GM19240 (cell line): ENCODE results near the gene PCDHGA10.
"Not testable (repeated sequence)": the region's sequence is repeated elsewhere in the genome, so short reads cannot be mapped to it uniquely, and the experiment has no call there.

Experiments used
- DNase-seq: peaks from one replicate; pipeline ENCODE4 v3.0.0; 2011; ENCODE audit warnings: low spot score; ENCODE audit not compliant: insufficient read length

Gene PCDHGA10

GRCh38 chr5:141420855-141421488, 8.2 kb downstream of the PCDHGA10 start, which contains the start of gene PCDHGA11:
Gene PCDHGA11 (plus strand): TSS chr5:141421051. CDS start chr5:141421228, 177 bp downstream.
- no peak for DNase-seq

GRCh38 chr5:141421489-141421855, 8.7 kb downstream of the PCDHGA10 start:
- no peak for DNase-seq

- DNase-seq, result no peak
Measured at GRCh38 chr5:141422742-141423291, 10.0 kb downstream of the PCDHGA10 start.

- DNase-seq, result no peak
Measured at GRCh38 chr5:141427783-141428426, 15.1 kb downstream of the PCDHGA10 start.

GRCh38 chr5:141430332-141431113, 17.7 kb downstream of the PCDHGA10 start, which contains the start of gene PCDHGA12:
Gene PCDHGA12 (plus strand): TSS chr5:141430507. CDS start chr5:141430760, 253 bp downstream.
- DNase-seq, result no peak

GRCh38 chr5:141431286-141431685, 18.5 kb downstream of the PCDHGA10 start:
- DNase-seq, result no peak

GRCh38 chr5:141432308-141432707, 19.5 kb downstream of the PCDHGA10 start:
- DNase-seq, result not testable (repeated sequence)

- not testable (repeated sequence) for DNase-seq
Measured at GRCh38 chr5:141432726-141433125, 19.9 kb downstream of the PCDHGA10 start.

GRCh38 chr5:141434006-141434405, 21.2 kb downstream of the PCDHGA10 start:
- no peak for DNase-seq

- no peak for DNase-seq
Measured at GRCh38 chr5:141437221-141437620, 24.4 kb downstream of the PCDHGA10 start.

- DNase-seq, result no peak
Measured at GRCh38 chr5:141439411-141440141, 26.8 kb downstream of the PCDHGA10 start.

- DNase-seq, result no peak
Measured at GRCh38 chr5:141440341-141440740, 27.6 kb downstream of the PCDHGA10 start.

GRCh38 chr5:141441571-141442170, 28.9 kb downstream of the PCDHGA10 start:
- no peak for DNase-seq

- no peak for DNase-seq
Measured at GRCh38 chr5:141465351-141465750, 52.6 kb downstream of the PCDHGA10 start.
